Breast epithelium (tissue), 4 donors: ENCODE measurements around the gene SLC35G2. TPM values are rescaled to one million over a fixed set of nuclear protein-coding genes. Genes with fewer than 3 reads are reported as not detected.

Experiments
- DNase-seq, 2 donors: peaks; one replicate each; pipeline ENCODE4 v3.0.0-alpha.2; 2019; ENCODE audit warnings: low spot score in 2 of 2
- H3K27ac ChIP-seq, 2 donors: fragments of 200-600 bp; sonication (generic) in 1 of 2; one replicate each; pipeline ENCODE4 v1.5.1; 2016 to 2019; ENCODE audit warnings: mild to moderate bottlenecking in 1 of 2
- H3K27me3 ChIP-seq, 2 donors: fragments of 200-600 bp; sonication (generic) in 1 of 2; one replicate each; pipeline versions ENCODE4 v1.5.1 to v1.6.0; 2017 to 2019; ENCODE audit warnings: control low read depth in 1 of 2, mild to moderate bottlenecking in 1 of 2
- H3K36me3 ChIP-seq: fragments of 200-600 bp; one replicate; pipeline ENCODE4 v1.5.1; 2019
- H3K4me1 ChIP-seq, 2 donors: fragments of 200-600 bp; sonication (generic); one replicate each; pipeline ENCODE4 v1.5.1; 2016 to 2019; ENCODE audit warnings: control low read depth in 1 of 2
- H3K4me3 ChIP-seq, 3 donors: fragments of 200-600 bp; sonication (generic); 1 replicate in 2 of 3; 2 replicates in 1 of 3; pipeline ENCODE4 v1.5.1; 2016 to 2019; ENCODE audit warnings: mild to moderate bottlenecking in 3 of 3, moderate library complexity in 2 of 3
- H3K9me3 ChIP-seq, 2 donors: fragments of 200-600 bp; sonication (generic) in 1 of 2; one replicate each; pipeline ENCODE4 v1.5.1; 2016 to 2019; ENCODE audit warnings: control low read depth in 1 of 2
- POLR2A ChIP-seq: fragments of 450-650 bp; IDR thresholded peaks from one replicate; pipeline ENCODE4 v1.6.1; 2016; ENCODE audit warnings: antibody characterized with exemption, mild to moderate bottlenecking, moderate library complexity
- POLR2AphosphoS5 ChIP-seq, 3 donors: sonication (generic); formaldehyde crosslinking; IDR thresholded peaks; one replicate each; pipeline ENCODE4 v1.6.1; 2017; ENCODE audit warnings: antibody characterized with exemption in 3 of 3
- intact Hi-C: fragments of 100-400 bp; cut with DNase I; formaldehyde crosslinking; loops from one replicate; pipeline ENCODE4 v1.15.1; 2023; ENCODE audit warnings: low total_unique reads
- total RNA-seq, 3 donors: library from RNA; depleted of rRNA; stranded (reverse); fragments of >200 nt; gene quantifications; one replicate each; pipeline ENCODE4 v1.1.0, GENCODE V29; 2016
- TF ChIP-seq, protein P1 (sequence below), 3 donors: fragments of 450-650 bp; IDR thresholded peaks; one replicate each; pipeline ENCODE4 v1.5.1; 2016 to 2017; ENCODE audit warnings: antibody characterized with exemption in 3 of 3, mild to moderate bottlenecking in 3 of 3, moderate library complexity in 3 of 3

Gene SLC35G2
- total RNA-seq, 3 donors from 2014 or later, result 6.0 to 9.5 (median 9.3) TPM

DNA sequence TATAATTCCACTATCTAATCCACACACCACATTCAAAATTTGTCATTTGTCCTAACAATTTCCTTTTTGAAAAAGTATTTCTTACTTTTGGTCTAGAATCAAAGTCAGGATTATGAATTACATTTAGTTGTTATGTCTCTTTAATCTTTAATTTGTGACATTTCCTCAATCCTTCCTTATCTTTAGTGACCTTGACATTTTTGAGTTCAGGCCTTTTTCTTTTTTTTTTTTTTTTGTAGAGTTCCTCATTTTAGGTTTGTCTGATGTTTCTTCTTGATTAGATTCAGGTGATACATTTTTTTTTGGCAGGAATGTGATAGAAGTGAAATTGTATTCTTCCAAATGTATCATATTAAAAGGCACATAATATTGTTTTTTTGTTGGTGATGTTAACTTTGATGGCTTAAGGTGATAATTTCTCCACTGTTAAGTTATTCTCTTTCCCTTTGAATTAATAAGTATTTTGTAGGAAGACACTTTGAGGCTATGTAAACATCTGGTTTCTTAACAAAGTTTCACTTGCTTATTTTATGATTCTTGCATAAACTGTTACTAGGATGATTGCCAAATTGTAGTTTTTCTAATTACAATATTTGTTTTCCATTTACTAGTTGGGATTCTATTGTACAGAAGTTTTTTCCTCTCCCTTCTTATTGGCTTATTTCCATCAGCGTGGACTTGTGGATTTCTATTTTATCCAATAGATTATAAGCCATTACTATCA is 16.3 kb downstream of the SLC35G2 start:
- H3K4me1 ChIP-seq, result no peaks in the 10 kb centered on the region
- intact Hi-C loops, result no loop called here

GRCh38 chr3:136835813-136836510 is 17.0 kb downstream of the SLC35G2 start:
- Histone ChIP-seq H3K27me3 (no peaks in the 10 kb centered on the region), H3K4me3 (no peak overlapping the region), H3K36me3 (no peaks in the 10 kb centered on the region), H3K9me3 (no peaks in the 10 kb centered on the region), H3K4me1 (no peaks in the 10 kb centered on the region), H3K27ac (no peak overlapping the region)
- DNase-seq, result no peak
- intact Hi-C loops, result no loop called here
- TF ChIP-seq, protein P1, sequence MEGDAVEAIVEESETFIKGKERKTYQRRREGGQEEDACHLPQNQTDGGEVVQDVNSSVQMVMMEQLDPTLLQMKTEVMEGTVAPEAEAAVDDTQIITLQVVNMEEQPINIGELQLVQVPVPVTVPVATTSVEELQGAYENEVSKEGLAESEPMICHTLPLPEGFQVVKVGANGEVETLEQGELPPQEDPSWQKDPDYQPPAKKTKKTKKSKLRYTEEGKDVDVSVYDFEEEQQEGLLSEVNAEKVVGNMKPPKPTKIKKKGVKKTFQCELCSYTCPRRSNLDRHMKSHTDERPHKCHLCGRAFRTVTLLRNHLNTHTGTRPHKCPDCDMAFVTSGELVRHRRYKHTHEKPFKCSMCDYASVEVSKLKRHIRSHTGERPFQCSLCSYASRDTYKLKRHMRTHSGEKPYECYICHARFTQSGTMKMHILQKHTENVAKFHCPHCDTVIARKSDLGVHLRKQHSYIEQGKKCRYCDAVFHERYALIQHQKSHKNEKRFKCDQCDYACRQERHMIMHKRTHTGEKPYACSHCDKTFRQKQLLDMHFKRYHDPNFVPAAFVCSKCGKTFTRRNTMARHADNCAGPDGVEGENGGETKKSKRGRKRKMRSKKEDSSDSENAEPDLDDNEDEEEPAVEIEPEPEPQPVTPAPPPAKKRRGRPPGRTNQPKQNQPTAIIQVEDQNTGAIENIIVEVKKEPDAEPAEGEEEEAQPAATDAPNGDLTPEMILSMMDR (IDR thresholded peaks at IDR 0.05), result no peak
- TF ChIP-seq POLR2AphosphoS5 (IDR thresholded peaks at IDR 0.05), result no peak

More for the DNA sequence above, 16.3 kb downstream of the SLC35G2 start:
- DNase-seq, result no peak
- TF ChIP-seq POLR2A (no peak), POLR2AphosphoS5 (IDR thresholded peaks at IDR 0.05) (no peak)
- TF ChIP-seq, protein P1 (IDR thresholded peaks at IDR 0.05), result no peak
- H3K27ac ChIP-seq, result no peak overlapping the region
- H3K9me3 ChIP-seq, result no peaks in the 10 kb centered on the region
- no peaks in the 10 kb centered on the region for H3K36me3 ChIP-seq
- no peaks in the 10 kb centered on the region for H3K27me3 ChIP-seq
- no peak overlapping the region for H3K4me3 ChIP-seq

DNA sequence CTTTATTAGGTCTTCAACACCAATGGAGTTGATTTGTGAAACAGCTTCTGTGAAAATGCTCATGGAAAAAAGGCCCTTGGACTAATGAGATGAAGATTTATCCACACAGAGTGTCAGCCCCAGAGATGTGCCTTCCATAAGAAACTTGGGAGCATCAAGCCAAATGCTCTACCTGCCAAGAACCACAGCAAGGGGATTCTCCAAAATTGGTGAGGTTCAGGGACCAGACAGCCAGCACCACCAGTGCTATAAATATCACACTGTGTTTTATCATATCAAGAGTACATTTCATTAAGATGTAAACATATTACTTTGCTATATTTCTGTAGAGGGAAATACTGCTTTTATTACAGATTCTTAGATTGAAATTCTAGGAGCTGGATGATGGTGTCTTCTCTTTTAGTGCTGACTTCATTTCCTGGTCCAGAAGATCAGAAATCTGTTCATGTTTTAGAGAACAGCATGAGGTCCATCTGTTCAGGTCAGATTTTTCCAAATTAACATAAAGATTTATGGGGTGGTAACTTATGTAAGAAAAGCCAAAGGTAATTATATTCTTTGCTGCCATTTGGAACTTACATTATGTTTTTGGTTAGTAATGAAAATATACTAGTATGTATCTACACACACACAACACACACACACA is 17.7 kb downstream of the SLC35G2 start:
- Histone ChIP-seq H3K27ac (no peak overlapping the region), H3K9me3 (no peaks in the 10 kb centered on the region), H3K4me1 (no peaks in the 10 kb centered on the region), H3K4me3 (no peak overlapping the region), H3K27me3 (no peaks in the 10 kb centered on the region), H3K36me3 (no peaks in the 10 kb centered on the region)
- TF ChIP-seq POLR2A (no peak), POLR2AphosphoS5 (IDR thresholded peaks at IDR 0.05) (no peak)
- TF ChIP-seq, protein P1 (IDR thresholded peaks at IDR 0.05), result no peak
- intact Hi-C loops, result no loop called here
- no peak for DNase-seq

GRCh38 chr3:136838641-136839555 is 20.0 kb downstream of the SLC35G2 start:
- Histone ChIP-seq H3K4me1 (no peaks in the 10 kb centered on the region), H3K36me3 (no peaks in the 10 kb centered on the region), H3K27ac (no peak overlapping the region), H3K9me3 (no peaks in the 10 kb centered on the region), H3K4me3 (no peak overlapping the region), H3K27me3 (no peaks in the 10 kb centered on the region)
- DNase-seq, result no peak
- intact Hi-C loops, result no loop called here
- TF ChIP-seq POLR2AphosphoS5 (IDR thresholded peaks at IDR 0.05) (no peak), POLR2A (no peak)
- TF ChIP-seq, protein P1 (IDR thresholded peaks at IDR 0.05), result no peak
